HEK293T (cell line): ENCODE results near the gene CHRNG.

Source experiments
- ARNT ChIP-seq: fragments of 450-650 bp; IDR thresholded peaks from 2 replicates; pipeline ENCODE4 v1.6.1; 2017; ENCODE audit warnings: mild to moderate bottlenecking
- CTBP1 ChIP-seq: fragments of 450-650 bp; IDR thresholded peaks from 2 replicates; pipeline ENCODE4 v1.6.1; 2016; ENCODE audit warnings: borderline replicate concordance
- FOXA1 ChIP-seq: fragments of 450-650 bp; IDR thresholded peaks from 2 replicates; pipeline ENCODE4 v1.6.1; 2016; ENCODE audit warnings: mild to moderate bottlenecking
- FOXK2 ChIP-seq: fragments of 450-650 bp; IDR thresholded peaks from 2 replicates; pipeline ENCODE4 v1.6.1; 2016; ENCODE audit warnings: mild to moderate bottlenecking
- HDGF ChIP-seq: fragments of 450-650 bp; IDR thresholded peaks from 2 replicates; pipeline ENCODE4 v1.6.1; 2017; ENCODE audit warnings: antibody characterized with exemption, borderline replicate concordance
- PKNOX1 ChIP-seq: fragments of 450-650 bp; IDR thresholded peaks from 2 replicates; pipeline ENCODE4 v1.6.1; 2016
- SP1 ChIP-seq: fragments of 450-650 bp; IDR thresholded peaks from 2 replicates; pipeline ENCODE4 v1.6.1; 2017
- TARDBP ChIP-seq: fragments of 450-650 bp; IDR thresholded peaks from 2 replicates; pipeline ENCODE4 v1.6.1; 2016
- ZNF384 ChIP-seq: fragments of 450-650 bp; IDR thresholded peaks from 2 replicates; pipeline ENCODE4 v1.6.1; 2016

GRCh38 chr2:232543491-232543890 is 4.0 kb downstream of the CHRNG start:
- TF ChIP-seq TARDBP (no peak), FOXA1 (no peak), ZNF384 (no peak), ARNT (no peak), PKNOX1 (no peak), CTBP1 (no peak), HDGF (no peak), SP1 (no peak), FOXK2 (no peak)
